PFSK-1 (cell line): ENCODE data around the gene DPF1.

Experiments used
- FOXP2 ChIP-seq: optimal IDR thresholded peaks from 2 replicates; pipeline ENCODE3; 2011; ENCODE audit warnings: borderline replicate concordance, control low read depth, inconsistent platforms; ENCODE audit not compliant: insufficient read depth; ENCODE audit errors: extremely low read length, extremely low read depth
- POLR2AphosphoS5 ChIP-seq: IDR thresholded peaks from 2 replicates; pipeline ENCODE4 v1.6.1; 2012; ENCODE audit warnings: low read depth, mild to moderate bottlenecking, control low read depth, low read length, moderate library complexity
- SIN3A ChIP-seq: IDR thresholded peaks from 2 replicates; pipeline ENCODE4 v1.6.1; 2012; ENCODE audit warnings: mild to moderate bottlenecking, low read length, moderate library complexity, borderline replicate concordance; ENCODE audit not compliant: insufficient read depth
- TAF1 ChIP-seq: IDR thresholded peaks from 2 replicates; pipeline ENCODE4 v1.6.1; 2012; ENCODE audit warnings: low read length, control low read depth, borderline replicate concordance; ENCODE audit not compliant: insufficient read depth
- TF ChIP-seq, protein P1 (sequence below), 2 experiments: IDR thresholded peaks; 2 replicates each; pipeline versions ENCODE4 v1.6.1 to v1.8.0; 2011 to 2012; ENCODE audit warnings: low read depth in 2 of 2, low read length in 2 of 2, control low read depth in 1 of 2, inconsistent platforms in 1 of 2, mild to moderate bottlenecking in 1 of 2, moderate library complexity in 1 of 2; ENCODE audit not compliant: insufficient read depth in 1 of 2

DNA sequence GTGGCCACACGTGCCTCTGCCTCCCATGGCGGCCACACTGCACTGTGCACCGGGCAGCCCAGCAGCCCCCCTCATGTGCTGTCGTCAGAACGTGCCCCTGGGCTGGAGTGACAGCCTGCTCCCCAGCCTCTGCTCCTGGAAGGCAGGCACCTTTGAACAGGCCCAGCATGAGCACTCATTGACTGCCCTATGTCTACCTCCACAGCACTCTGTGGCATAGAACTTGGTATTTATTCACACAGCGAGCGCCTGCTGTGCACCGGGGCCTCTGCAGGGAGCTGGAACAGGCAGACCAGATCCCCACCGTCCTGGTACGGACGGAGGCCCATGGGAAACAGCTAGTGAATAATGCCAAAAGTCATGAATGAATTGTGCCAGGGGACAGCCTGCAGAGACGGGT is 53.7 kb downstream of the DPF1 start:
- TF ChIP-seq, protein P1, sequence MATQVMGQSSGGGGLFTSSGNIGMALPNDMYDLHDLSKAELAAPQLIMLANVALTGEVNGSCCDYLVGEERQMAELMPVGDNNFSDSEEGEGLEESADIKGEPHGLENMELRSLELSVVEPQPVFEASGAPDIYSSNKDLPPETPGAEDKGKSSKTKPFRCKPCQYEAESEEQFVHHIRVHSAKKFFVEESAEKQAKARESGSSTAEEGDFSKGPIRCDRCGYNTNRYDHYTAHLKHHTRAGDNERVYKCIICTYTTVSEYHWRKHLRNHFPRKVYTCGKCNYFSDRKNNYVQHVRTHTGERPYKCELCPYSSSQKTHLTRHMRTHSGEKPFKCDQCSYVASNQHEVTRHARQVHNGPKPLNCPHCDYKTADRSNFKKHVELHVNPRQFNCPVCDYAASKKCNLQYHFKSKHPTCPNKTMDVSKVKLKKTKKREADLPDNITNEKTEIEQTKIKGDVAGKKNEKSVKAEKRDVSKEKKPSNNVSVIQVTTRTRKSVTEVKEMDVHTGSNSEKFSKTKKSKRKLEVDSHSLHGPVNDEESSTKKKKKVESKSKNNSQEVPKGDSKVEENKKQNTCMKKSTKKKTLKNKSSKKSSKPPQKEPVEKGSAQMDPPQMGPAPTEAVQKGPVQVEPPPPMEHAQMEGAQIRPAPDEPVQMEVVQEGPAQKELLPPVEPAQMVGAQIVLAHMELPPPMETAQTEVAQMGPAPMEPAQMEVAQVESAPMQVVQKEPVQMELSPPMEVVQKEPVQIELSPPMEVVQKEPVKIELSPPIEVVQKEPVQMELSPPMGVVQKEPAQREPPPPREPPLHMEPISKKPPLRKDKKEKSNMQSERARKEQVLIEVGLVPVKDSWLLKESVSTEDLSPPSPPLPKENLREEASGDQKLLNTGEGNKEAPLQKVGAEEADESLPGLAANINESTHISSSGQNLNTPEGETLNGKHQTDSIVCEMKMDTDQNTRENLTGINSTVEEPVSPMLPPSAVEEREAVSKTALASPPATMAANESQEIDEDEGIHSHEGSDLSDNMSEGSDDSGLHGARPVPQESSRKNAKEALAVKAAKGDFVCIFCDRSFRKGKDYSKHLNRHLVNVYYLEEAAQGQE (IDR thresholded peaks at IDR 0.05; ENCODE audit: insufficient read depth in 1 of 2, low read depth in 2 of 2, low read length in 2 of 2): no peak
- TF ChIP-seq POLR2AphosphoS5 (no peak), TAF1 (no peak), FOXP2 (no peak), SIN3A (no peak)
